ENCODE measurements around the gene NUP210. TPM values are rescaled to one million over a fixed set of nuclear protein-coding genes. Genes with fewer than 3 reads are reported as not detected.
A peak's percentile ranks its signal among the peaks of the same experiment; 100 is the strongest.
"Not testable (repeated sequence)": the region's sequence is repeated elsewhere in the genome, so short reads cannot be mapped to it uniquely, and the experiment has no call there.

The NUP210 gene
- total RNA-seq, 2 experiments from 2014 or later: 148 TPM

DNA sequence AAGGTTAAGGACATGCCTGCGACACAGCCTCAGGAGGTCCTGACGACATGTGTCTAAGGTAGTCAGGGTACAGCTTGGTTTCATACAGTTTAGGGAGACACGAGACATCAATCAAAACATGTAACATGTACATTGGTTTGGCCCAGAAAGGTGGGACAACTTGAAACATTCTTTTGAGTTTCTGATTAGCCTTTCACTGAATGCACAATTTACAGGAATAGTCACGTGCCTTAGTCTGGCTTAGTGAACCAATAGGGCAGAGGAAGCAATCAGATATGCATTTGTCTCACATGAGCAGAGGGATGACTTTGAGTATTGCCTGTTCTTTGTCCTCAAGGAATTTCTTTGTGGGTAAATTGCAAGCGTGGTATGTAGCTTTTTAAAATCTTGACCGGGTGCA lies 35.5 kb upstream of the NUP210 start:
- H3K9me3 Mint-ChIP-seq: no peaks in the 10 kb centered on the region
- H3K27me3 Mint-ChIP-seq (ENCODE audit: low read depth): no peaks in the 10 kb centered on the region
- intact Hi-C loops (cut with micrococcal nuclease): no loop called here
- H3K27ac Mint-ChIP-seq: no peak overlapping the region
- no peak overlapping the region for H3K4me3 Mint-ChIP-seq
- CTCF ChIA-PET: interaction anchor here (0.6 to 6.2 kb wide), 7 partner anchors 19 to 111 kb away, joined by 3 to 84 read pairs (median 3); no protein-coding TSS in a partner anchor
- DNase-seq: no peak
- peaks cover 16% of the 10 kb centered on the region for H3K4me1 Mint-ChIP-seq (ENCODE audit: low read depth)
- H3K36me3 Mint-ChIP-seq (ENCODE audit: low read depth): no peaks in the 10 kb centered on the region

DNA sequence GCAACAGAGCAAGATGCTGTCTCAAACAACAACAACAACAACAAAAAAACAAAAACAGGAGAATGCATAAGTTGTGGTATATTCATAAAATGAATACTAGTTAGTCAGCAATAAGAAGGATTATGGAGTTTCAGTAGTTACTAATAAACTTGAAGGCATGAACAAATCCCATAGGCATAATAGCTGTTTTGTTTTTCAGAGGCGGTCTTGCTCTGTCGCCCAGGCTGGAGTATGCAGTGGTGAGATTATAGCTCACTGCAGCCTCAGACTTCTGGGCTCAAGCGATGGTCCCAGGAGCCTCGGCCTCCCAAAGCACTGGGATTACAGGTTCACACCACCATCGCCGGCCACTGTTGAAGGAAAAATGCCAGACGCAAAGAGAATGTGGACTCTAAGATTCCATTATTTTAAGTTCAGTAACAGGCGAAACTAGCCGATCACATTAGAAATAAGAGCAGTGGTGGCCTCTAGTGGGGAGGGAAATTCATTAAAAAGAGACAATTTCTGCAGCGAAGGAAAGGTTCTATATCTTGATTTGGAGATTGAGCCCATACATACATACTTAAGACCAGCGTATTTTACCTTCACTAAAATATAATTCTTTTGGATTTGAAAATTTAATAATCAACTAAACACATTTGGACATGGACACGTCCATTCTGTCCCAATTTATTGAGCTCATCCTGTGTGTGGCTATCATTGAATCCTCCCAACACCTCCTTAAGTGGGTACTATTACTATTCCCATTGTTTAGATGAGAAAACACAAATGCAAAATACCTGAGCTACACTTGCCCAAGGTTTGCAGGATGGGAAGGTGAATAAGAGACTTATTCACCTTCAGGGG lies 32.6 kb upstream of the NUP210 start:
- CTCF ChIA-PET: interaction anchor here (0.6 to 6.2 kb wide), 48 partner anchors 8 to 564 kb away, joined by 3 to 84 read pairs (median 4); partner anchors contain the start of gene NUP210
- Mint-ChIP-seq H3K27me3 (ENCODE audit: low read depth) (no peaks in the 10 kb centered on the region), H3K27ac (peak overlapping the region; percentile 93), H3K36me3 (ENCODE audit: low read depth) (no peaks in the 10 kb centered on the region), H3K9me3 (no peaks in the 10 kb centered on the region), H3K4me1 (ENCODE audit: low read depth) (peaks cover 24% of the 10 kb centered on the region), H3K4me3 (peak overlapping the region; percentile 91)
- DNase-seq: peak; percentile 67
- intact Hi-C loops (cut with micrococcal nuclease): loop anchor here (1.0 to 5.0 kb wide), 6 partner anchors 61 to 585 kb away; no protein-coding TSS in a partner anchor

DNA sequence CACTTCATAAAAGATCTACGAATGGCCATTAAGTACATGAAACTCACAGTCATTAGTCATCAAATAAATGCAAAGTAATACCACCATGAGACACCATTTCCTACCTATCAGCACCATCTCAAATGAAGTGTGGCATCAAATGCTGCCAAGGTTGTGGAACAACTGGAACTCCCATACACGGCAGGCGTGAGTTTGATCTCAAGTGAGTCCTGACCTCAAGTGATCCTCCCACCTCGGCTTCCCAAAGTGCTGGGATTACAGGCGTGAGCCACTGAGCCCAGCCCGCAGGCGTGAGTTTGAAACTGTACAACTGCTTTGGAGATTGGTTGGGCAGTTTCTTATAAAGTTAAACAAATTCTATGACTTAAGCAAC lies 31.2 kb upstream of the NUP210 start:
- Mint-ChIP-seq H3K9me3 (no peaks in the 10 kb centered on the region), H3K36me3 (ENCODE audit: low read depth) (no peaks in the 10 kb centered on the region), H3K4me1 (ENCODE audit: low read depth) (peaks cover 24% of the 10 kb centered on the region), H3K27ac (peak overlapping the region; percentile 93), H3K4me3 (peak overlapping the region; percentile 91), H3K27me3 (ENCODE audit: low read depth) (no peaks in the 10 kb centered on the region)
- intact Hi-C loops (cut with micrococcal nuclease): loop anchor here (1.0 to 5.0 kb wide), 4 partner anchors 29 to 584 kb away; partner anchors contain the start of gene HDAC11
- peak; percentile 15 for DNase-seq
- CTCF ChIA-PET: interaction anchor here (0.7 to 6.2 kb wide), 18 partner anchors 10 to 360 kb away, joined by 3 to 84 read pairs (median 13); partner anchors contain the start of genes HDAC11 and NUP210

DNA sequence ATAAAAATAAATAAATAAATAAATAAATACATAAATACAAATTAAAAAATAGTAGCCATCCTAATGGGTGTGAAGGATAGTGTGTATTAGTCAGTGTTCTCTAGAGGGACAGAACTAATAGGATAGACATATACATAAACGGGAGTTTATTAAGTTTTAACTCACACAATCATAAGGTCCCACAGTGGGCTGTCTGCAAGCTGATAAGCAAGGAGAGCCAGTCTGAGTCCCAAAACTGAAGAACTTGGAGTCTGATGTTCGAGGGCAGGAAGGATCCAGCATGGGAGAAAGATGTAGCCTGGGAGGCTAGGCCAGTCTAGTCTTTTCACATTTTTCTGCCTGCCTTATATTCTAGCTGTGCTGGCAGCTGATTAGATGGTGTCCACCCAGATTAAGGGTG lies 22.8 kb upstream of the NUP210 start:
- intact Hi-C loops (cut with micrococcal nuclease); H3K4me1 Mint-ChIP-seq (ENCODE audit: low read depth); DNase-seq; H3K4me3 Mint-ChIP-seq; CTCF ChIA-PET; H3K27ac Mint-ChIP-seq; H3K36me3 Mint-ChIP-seq (ENCODE audit: low read depth); H3K9me3 Mint-ChIP-seq; H3K27me3 Mint-ChIP-seq (ENCODE audit: low read depth): not testable (repeated sequence)

DNA sequence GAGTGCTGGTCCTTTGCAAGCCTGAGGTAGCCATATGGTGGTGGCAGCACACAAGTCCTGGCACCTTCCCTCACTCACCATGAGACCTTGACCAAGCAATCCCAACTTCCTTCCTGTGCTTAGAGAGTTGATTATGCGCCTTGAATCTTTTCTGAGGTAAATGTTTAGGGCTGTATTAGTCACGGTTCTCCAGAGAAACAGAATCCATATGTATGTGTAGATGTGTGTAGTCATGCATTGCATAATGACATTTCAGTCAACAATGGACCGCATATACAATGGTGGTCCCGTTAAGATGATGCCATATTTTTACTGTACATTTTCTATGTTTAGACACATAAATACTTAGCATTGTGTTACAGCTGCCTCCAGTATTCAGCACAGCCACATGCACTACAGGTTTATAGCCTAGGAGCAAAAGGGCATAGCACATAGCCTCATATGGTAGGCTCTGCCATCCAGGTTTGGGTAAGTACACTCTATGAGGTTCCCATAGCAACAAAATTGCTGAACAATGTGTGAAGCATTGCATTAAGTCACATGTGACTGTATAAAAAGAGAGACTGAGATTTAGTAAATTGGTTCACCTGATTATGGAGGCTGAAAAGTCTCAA lies 20.2 kb upstream of the NUP210 start:
- Mint-ChIP-seq H3K9me3 (no peaks in the 10 kb centered on the region), H3K36me3 (ENCODE audit: low read depth) (no peaks in the 10 kb centered on the region), H3K27me3 (ENCODE audit: low read depth) (no peaks in the 10 kb centered on the region), H3K4me3 (no peak overlapping the region), H3K27ac (no peak overlapping the region), H3K4me1 (ENCODE audit: low read depth) (no peaks in the 10 kb centered on the region)
- no peak for DNase-seq
- CTCF ChIA-PET: interaction anchor here (1.0 kb wide), 1 partner anchor 13 kb away, joined by 3 read pairs; no protein-coding TSS in a partner anchor
- intact Hi-C loops (cut with micrococcal nuclease): no loop called here

DNA sequence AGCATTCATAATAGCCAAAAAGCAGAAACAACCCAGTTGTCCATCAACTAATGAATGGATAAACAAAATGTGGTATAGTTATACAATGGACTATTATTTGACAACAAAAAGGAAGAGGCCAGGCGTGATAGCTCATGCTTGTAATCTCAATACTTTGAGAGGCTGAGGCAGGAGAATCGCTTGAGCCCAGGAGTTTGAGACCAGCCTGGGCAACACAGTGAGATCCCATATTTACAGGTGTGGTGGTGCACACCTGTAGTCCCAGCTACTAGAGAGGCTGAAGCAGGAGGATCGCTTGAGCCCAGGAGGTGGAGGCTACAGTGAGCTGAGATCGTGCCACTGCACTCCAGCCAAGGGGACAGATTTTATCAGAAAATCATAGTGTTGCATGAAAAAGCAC lies 16.1 kb upstream of the NUP210 start:
- H3K9me3 Mint-ChIP-seq; H3K4me3 Mint-ChIP-seq; H3K36me3 Mint-ChIP-seq (ENCODE audit: low read depth); H3K4me1 Mint-ChIP-seq (ENCODE audit: low read depth); DNase-seq; H3K27me3 Mint-ChIP-seq (ENCODE audit: low read depth); intact Hi-C loops (cut with micrococcal nuclease); H3K27ac Mint-ChIP-seq: not testable (repeated sequence)
- CTCF ChIA-PET: interaction anchor here (1.1 to 3.0 kb wide), 2 partner anchors 17 to 20 kb away, joined by 3 to 11 read pairs; no protein-coding TSS in a partner anchor

DNA sequence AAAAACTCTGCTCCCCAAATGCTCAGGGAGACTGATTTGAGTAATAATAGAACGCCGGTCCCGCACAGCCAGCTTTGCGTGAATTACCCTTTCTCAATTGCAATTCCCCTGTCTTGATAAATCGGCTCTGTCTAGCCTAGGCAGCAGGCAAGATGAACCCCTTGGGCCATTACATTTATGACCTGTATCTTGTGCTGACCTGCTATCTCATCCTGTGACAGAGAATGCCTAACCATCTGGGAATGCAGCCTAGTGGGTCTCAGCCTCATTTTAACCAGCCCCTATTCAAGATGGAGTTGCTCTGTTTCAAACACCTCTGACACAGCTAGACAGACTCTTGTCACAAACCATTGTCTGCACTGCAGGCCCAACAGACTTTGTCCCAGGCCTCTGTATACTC lies 13.8 kb upstream of the NUP210 start:
- Mint-ChIP-seq H3K27me3 (ENCODE audit: low read depth) (no peaks in the 10 kb centered on the region), H3K4me3 (no peak overlapping the region), H3K4me1 (ENCODE audit: low read depth) (peaks cover 10% of the 10 kb centered on the region), H3K36me3 (ENCODE audit: low read depth) (no peaks in the 10 kb centered on the region), H3K9me3 (peaks cover 1% of the 10 kb centered on the region), H3K27ac (no peak overlapping the region)
- CTCF ChIA-PET: no interaction called here
- intact Hi-C loops (cut with micrococcal nuclease): no loop called here
- DNase-seq: no peak

DNA sequence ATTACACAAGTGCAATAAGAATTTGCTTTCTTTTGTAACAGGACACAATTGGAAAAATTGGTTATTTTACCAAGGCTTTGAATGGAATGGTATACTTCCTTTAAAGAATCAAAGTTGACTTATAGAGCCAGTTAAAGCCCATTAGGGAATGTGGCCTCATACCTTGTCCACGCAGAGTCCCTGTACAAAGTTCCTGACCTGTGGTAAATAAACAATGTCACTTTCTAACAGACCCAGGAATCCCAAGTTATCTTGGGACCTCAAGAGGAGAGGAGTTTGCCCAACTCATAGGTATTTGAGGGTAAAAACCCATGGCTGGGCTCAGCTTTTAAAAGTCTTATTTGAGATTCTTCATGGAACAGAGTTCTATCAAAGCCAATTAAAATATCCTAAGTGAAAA lies 12.0 kb upstream of the NUP210 start:
- H3K4me3 Mint-ChIP-seq: no peak overlapping the region
- no peaks in the 10 kb centered on the region for H3K36me3 Mint-ChIP-seq (ENCODE audit: low read depth)
- H3K27ac Mint-ChIP-seq: no peak overlapping the region
- intact Hi-C loops (cut with micrococcal nuclease): no loop called here
- H3K4me1 Mint-ChIP-seq (ENCODE audit: low read depth): peaks cover 25% of the 10 kb centered on the region
- H3K27me3 Mint-ChIP-seq (ENCODE audit: low read depth): no peaks in the 10 kb centered on the region
- peaks cover 1% of the 10 kb centered on the region for H3K9me3 Mint-ChIP-seq
- CTCF ChIA-PET: no interaction called here
- no peak for DNase-seq

DNA sequence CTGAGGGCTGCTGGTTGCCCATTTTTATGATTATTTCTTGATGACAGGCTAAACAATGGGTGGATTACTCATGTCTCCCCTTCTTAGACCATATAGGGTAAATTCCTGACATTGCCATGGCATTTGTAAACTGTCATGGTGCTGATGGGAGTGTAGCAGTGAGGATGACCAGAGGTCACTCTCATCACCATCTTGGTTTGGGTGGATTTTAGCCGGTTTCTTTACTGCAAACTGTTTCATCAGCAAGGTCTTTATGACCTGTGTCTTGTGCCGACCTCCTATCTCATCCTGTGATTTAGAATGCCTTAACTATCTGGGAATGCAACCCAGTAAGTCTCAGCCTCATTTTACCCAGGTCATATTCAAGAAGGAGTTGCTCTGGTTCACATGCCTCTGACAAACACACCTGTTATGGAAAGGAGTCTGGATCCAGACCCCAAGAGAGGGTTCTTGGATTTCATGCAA lies 10.3 kb upstream of the NUP210 start:
- H3K27me3 Mint-ChIP-seq (ENCODE audit: low read depth); H3K4me3 Mint-ChIP-seq; DNase-seq; CTCF ChIA-PET; H3K36me3 Mint-ChIP-seq (ENCODE audit: low read depth); H3K27ac Mint-ChIP-seq; H3K9me3 Mint-ChIP-seq; intact Hi-C loops (cut with micrococcal nuclease): not testable (repeated sequence)
- H3K4me1 Mint-ChIP-seq (ENCODE audit: low read depth): peaks cover 31% of the 10 kb centered on the region

DNA sequence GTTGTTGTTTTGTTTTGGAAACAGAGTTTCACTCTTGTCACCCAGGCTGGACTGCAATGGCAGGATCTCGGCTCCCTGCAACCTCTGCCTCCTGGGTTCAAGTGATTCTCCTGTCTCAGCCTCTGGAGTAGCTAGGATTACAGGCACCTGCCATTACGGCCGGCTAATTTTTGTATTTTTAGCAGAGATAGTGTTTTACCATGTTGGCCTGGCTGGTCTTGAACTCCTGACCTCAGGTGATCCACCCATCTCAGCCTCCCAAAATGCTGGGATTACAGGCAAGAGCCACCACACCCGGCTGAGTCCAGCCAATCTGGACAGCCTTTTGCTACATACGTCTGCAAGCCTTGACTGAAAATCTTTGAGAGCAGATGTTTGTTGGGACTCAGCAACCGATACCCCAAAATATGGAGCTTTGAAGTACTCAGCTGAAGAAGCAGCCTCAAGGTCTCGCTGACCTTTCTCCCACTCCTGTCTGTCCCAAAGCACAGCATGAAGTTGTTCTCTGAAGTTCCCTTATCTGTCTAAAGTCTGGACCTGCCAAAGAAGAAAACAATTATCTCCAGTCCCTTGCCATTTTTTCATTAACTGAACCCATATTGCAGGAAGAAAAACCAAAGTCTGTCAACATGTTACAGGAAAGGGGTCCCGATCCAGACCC lies 9.6 kb upstream of the NUP210 start:
- H3K4me3 Mint-ChIP-seq: no peak overlapping the region
- no peaks in the 10 kb centered on the region for H3K27me3 Mint-ChIP-seq (ENCODE audit: low read depth)
- H3K36me3 Mint-ChIP-seq (ENCODE audit: low read depth): no peaks in the 10 kb centered on the region
- H3K27ac Mint-ChIP-seq: peak overlapping the region; percentile 88
- intact Hi-C loops (cut with micrococcal nuclease): loop anchor here (2.0 to 10.0 kb wide), 2 partner anchors 15 to 1785 kb away; partner anchors contain the start of gene VGLL4
- peaks cover 37% of the 10 kb centered on the region for H3K4me1 Mint-ChIP-seq (ENCODE audit: low read depth)
- CTCF ChIA-PET: interaction anchor here (0.7 to 2.7 kb wide), 3 partner anchors 14 to 86 kb away, joined by 3 to 16 read pairs (median 3); no protein-coding TSS in a partner anchor
- peaks cover 1% of the 10 kb centered on the region for H3K9me3 Mint-ChIP-seq
- no peak for DNase-seq

DNA sequence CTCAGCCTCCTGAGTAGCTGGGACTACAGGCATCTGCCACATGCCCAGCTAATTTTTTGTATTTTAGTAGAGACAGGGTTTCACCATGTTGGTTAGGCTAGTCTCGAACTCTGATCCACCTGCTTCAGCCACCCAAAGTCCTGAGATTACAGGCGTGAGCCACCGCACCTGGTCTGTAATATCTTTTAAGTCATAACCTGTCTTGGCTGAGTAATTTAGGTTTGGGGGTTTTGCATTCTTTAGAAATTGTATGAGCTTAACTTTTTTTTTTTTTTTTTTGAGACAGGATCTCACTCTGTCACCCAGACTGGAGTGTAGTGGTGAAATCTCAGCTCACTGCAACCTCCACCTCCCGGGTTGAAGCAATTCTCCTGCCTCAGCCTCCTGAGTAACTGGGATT lies 8.6 kb upstream of the NUP210 start:
- CTCF ChIA-PET: interaction anchor here (0.7 to 2.7 kb wide), 3 partner anchors 13 to 87 kb away, joined by 3 to 16 read pairs (median 3); no protein-coding TSS in a partner anchor
- peak; percentile 32 for DNase-seq
- peak overlapping the region; percentile 45 for H3K4me3 Mint-ChIP-seq
- H3K36me3 Mint-ChIP-seq (ENCODE audit: low read depth); H3K27me3 Mint-ChIP-seq (ENCODE audit: low read depth); H3K9me3 Mint-ChIP-seq: not testable (repeated sequence)
- H3K4me1 Mint-ChIP-seq (ENCODE audit: low read depth): peaks cover 46% of the 10 kb centered on the region
- peak overlapping the region; percentile 88 for H3K27ac Mint-ChIP-seq
- intact Hi-C loops (cut with micrococcal nuclease): loop anchor here (1.0 to 10.0 kb wide), 3 partner anchors 8 to 1784 kb away; partner anchors contain the start of genes NUP210 and VGLL4
